ENCODE results near the gene SLC38A7.
A peak's percentile ranks its signal among the peaks of the same experiment; 100 is the strongest.

DNA sequence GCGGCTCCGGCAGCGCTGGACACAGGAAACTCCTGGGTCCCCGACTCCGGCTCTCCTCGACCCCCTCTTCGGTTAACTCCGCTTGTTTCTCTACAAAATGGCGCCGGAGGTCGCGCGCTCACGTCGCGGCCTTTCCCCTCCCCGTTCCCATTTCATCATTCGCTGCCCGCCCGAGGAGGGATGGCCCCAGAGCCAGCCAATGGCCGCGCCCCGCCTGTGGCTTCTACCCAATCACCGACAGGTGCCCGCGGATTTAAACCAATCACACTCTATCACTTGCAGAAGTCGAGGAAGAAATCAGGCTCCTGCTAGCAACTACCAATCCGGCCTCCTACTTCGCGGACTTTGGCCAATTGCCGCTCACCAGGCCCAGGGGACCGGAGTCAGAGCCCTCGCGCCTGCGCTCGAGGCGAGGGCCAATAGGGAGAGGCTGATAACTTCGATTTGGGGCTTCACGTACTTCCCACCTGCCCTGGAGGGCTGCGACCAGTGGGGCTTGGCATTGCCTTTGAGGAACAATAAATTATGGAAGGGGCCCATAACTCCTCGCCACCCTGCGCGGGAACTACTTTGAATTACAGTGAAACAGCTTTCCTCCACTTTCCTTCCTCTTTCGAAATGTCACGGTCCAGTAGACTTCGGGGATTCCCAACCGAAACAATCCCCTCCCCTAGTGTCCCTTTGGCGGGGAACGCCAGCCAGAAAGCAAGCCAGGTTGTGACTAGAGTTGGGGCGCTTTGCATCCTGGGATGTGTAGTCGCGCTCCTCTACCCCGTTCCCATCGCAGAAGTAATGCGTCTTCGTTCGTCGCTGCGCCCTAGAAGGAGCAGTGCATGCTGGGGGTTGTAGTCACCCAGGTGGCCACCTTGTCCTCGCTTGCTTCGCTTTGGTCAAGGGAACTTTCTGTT, 54.6 kb downstream of the SLC38A7 start, which contains the start of gene CNOT1:
- TF ChIP-seq ELF4 (IDR thresholded peaks at IDR 0.05), result peak; percentile 18; the same call in 1 of the 2 replicates
- no peak for TF ChIP-seq SUZ12 (IDR thresholded peaks at IDR 0.05)
